ENCODE results near the gene FYB2. TPM values are rescaled to one million over a fixed set of nuclear protein-coding genes. Genes with fewer than 3 reads are reported as not detected.

FYB2 gene
- total RNA-seq, 1 donor from 2014 or later = 6.0 TPM

GRCh38 chr1:56672579-56672978 is 146.6 kb downstream of the FYB2 start:
- DNase-seq (ENCODE audit: low spot score) = no peak

GRCh38 chr1:56671542-56671941 is 147.7 kb downstream of the FYB2 start:
- intact Hi-C loops (cut with DNase I) = no loop called here
- DNase-seq (ENCODE audit: low spot score) = no peak

More at GRCh38 chr1:56672579-56672978, 146.6 kb downstream of the FYB2 start:
- intact Hi-C loops (cut with DNase I) = no loop called here

- intact Hi-C loops (cut with DNase I) = no loop called here
- no peak for DNase-seq (ENCODE audit: low spot score)
Observed at GRCh38 chr1:56671085-56671484, 148.1 kb downstream of the FYB2 start.

- intact Hi-C loops (cut with DNase I) = no loop called here
- DNase-seq (ENCODE audit: low spot score) = no peak
Observed at GRCh38 chr1:56670350-56670749, 148.9 kb downstream of the FYB2 start.

Other genes starting within 250 kb of the FYB2 start
- 61.0 TPM for gene PLPP3, start 239.8 kb downstream of the FYB2 start, total RNA-seq
- 143 TPM for gene PRKAA2, start 174.1 kb downstream of the FYB2 start, total RNA-seq
- gene C8A, start 35.4 kb upstream of the FYB2 start, total RNA-seq = not detected
- not detected for gene C8B, start 146.6 kb upstream of the FYB2 start, total RNA-seq

Measured in cardiac septum (tissue), 1 donor.